Stimulated activated CD4-positive, alpha-beta T cell treated with anti-CD3 and anti-CD28 coated beads, Interleukin-1b, Interleukin-23, amount 100 ng/mL, for 4 hours (primary cell): ENCODE measurements around the gene PDE7B.

Experiments
- DNase-seq, 2 donors: peaks; one replicate each; pipeline ENCODE4 v3.0.0-alpha.2; 2020; ENCODE audit warnings: low read depth in 2 of 2

PDE7B gene

GRCh38 chr6:135888818-135889217 is 37.3 kb downstream of the PDE7B start:
- DNase-seq, result no peak

GRCh38 chr6:135890876-135891275 is 39.4 kb downstream of the PDE7B start:
- DNase-seq, result no peak

GRCh38 chr6:135891710-135892109 is 40.2 kb downstream of the PDE7B start:
- DNase-seq, result no peak

- no peak for DNase-seq
Measured at GRCh38 chr6:135895231-135895911, 43.9 kb downstream of the PDE7B start.

- no peak for DNase-seq
Measured at GRCh38 chr6:135897087-135897486, 45.6 kb downstream of the PDE7B start.

- no peak for DNase-seq
Measured at GRCh38 chr6:135901774-135902524, 50.4 kb downstream of the PDE7B start.

- DNase-seq, result no peak
Measured at GRCh38 chr6:135902756-135903331, 51.3 kb downstream of the PDE7B start.

GRCh38 chr6:135904666-135905065 is 53.2 kb downstream of the PDE7B start:
- DNase-seq, result no peak

GRCh38 chr6:135905604-135906300 is 54.3 kb downstream of the PDE7B start:
- DNase-seq, result no peak

GRCh38 chr6:135906542-135906941 is 55.0 kb downstream of the PDE7B start:
- no peak for DNase-seq

GRCh38 chr6:135906972-135907465 is 55.5 kb downstream of the PDE7B start:
- DNase-seq, result no peak

- peak in 1 of 2 donors; percentile 58 for DNase-seq
Measured at GRCh38 chr6:135909737-135910387, 58.4 kb downstream of the PDE7B start.

- DNase-seq, result no peak
Measured at GRCh38 chr6:135910790-135911618, 59.5 kb downstream of the PDE7B start.

GRCh38 chr6:135913785-135914184 is 62.3 kb downstream of the PDE7B start:
- DNase-seq, result no peak

- DNase-seq, result no peak
Measured at GRCh38 chr6:135919026-135919425, 67.5 kb downstream of the PDE7B start.

GRCh38 chr6:135920689-135921088 is 69.2 kb downstream of the PDE7B start:
- DNase-seq, result no peak

- DNase-seq, result no peak
Measured at GRCh38 chr6:135921188-135921587, 69.7 kb downstream of the PDE7B start.

GRCh38 chr6:135922174-135922573 is 70.7 kb downstream of the PDE7B start:
- DNase-seq, result no peak

GRCh38 chr6:135922746-135923145 is 71.2 kb downstream of the PDE7B start:
- DNase-seq, result no peak

GRCh38 chr6:135932651-135933050 is 81.2 kb downstream of the PDE7B start:
- no peak for DNase-seq
